Measurements from ENCODE around the gene RARG. TPM values are rescaled to one million over a fixed set of nuclear protein-coding genes. Genes with fewer than 3 reads are reported as not detected.

RARG gene
- polyA plus RNA-seq, 1 donor (not counting 4 experiments of a cell fraction or from before 2014, with no cell fraction given), result 26.4 TPM

- Histone ChIP-seq H3K4me1 (ENCODE audit: control insufficient read depth, extremely low read depth, insufficient read depth, low read length) (peaks cover 16% of the 10 kb centered on the region), H3K9me3 (ENCODE audit: control insufficient read depth, low read depth, low read length) (no peaks in the 10 kb centered on the region), H3K4me3 (ENCODE audit: control insufficient read depth in 2 of 3, extremely low read depth in 1 of 3, insufficient read depth in 2 of 3, low read depth in 1 of 3, low read length in 3 of 3) (no peak overlapping the region), H3K27ac (ENCODE audit: control insufficient read depth, insufficient read depth, low read length) (no peak overlapping the region), H3K9ac (ENCODE audit: control insufficient read depth, extremely low read depth, insufficient read depth, low read length) (no peak overlapping the region), H3K36me3 (ENCODE audit: control insufficient read depth in 2 of 2, extremely low read depth in 1 of 2, insufficient read depth in 2 of 2, low read length in 2 of 2) (peaks cover 41 to 57% of the 10 kb centered on the region in 2 experiments), H3K27me3 (ENCODE audit: control insufficient read depth, extremely low read depth, insufficient read depth, low read length) (no peaks in the 10 kb centered on the region), H2AFZ (ENCODE audit: control insufficient read depth, low read length) (no peak overlapping the region), H3K9me1 (ENCODE audit: control insufficient read depth, extremely low read depth, insufficient read depth, low read length) (no peaks in the 10 kb centered on the region), H3K79me2 (ENCODE audit: control insufficient read depth, insufficient read depth, low read length) (peaks cover 7% of the 10 kb centered on the region), H4K20me1 (ENCODE audit: control insufficient read depth, extremely low read depth, insufficient read depth, low read length) (no peaks in the 10 kb centered on the region), H3K4me2 (ENCODE audit: control insufficient read depth, extremely low read depth, insufficient read depth, low read depth, low read length) (no peak overlapping the region)
- DNase-seq (ENCODE audit: low read depth, low spot score) (no peak), FAIRE-seq (no peak)
- TF ChIP-seq EZH2 (IDR thresholded peaks at IDR 0.05; ENCODE audit: low read length), result no peak
- TF ChIP-seq CTCF (optimal IDR thresholded peaks at IDR 0.05 in 1 of 3, IDR thresholded peaks at IDR 0.05 in 1 of 3, conservative IDR thresholded peaks at IDR 0.05 in 1 of 3; ENCODE audit: extremely low read depth in 1 of 3, insufficient read depth in 2 of 3, low read length in 3 of 3), result no peak
- dilution Hi-C loops (cut with MboI; ENCODE audit: extremely low pct_ligation_motif_present, low sequenced_read_pairs), result no loop called here
These were observed 19.1 kb downstream of the RARG start for GRCh38 chr12:53212931-53213330.

GRCh38 chr12:53211476-53212381, 20.3 kb downstream of the RARG start:
- Histone ChIP-seq H3K4me1 (ENCODE audit: control insufficient read depth, extremely low read depth, insufficient read depth, low read length) (peaks cover 4% of the 10 kb centered on the region), H3K9ac (ENCODE audit: control insufficient read depth, extremely low read depth, insufficient read depth, low read length) (no peak overlapping the region), H3K27ac (ENCODE audit: control insufficient read depth, insufficient read depth, low read length) (no peak overlapping the region), H3K9me3 (ENCODE audit: control insufficient read depth, low read depth, low read length) (no peaks in the 10 kb centered on the region), H4K20me1 (ENCODE audit: control insufficient read depth, extremely low read depth, insufficient read depth, low read length) (no peaks in the 10 kb centered on the region), H3K9me1 (ENCODE audit: control insufficient read depth, extremely low read depth, insufficient read depth, low read length) (no peaks in the 10 kb centered on the region), H3K4me3 (ENCODE audit: control insufficient read depth in 2 of 3, extremely low read depth in 1 of 3, insufficient read depth in 2 of 3, low read depth in 1 of 3, low read length in 3 of 3) (no peak overlapping the region), H3K27me3 (ENCODE audit: control insufficient read depth, extremely low read depth, insufficient read depth, low read length) (no peaks in the 10 kb centered on the region), H3K36me3 (ENCODE audit: control insufficient read depth in 2 of 2, extremely low read depth in 1 of 2, insufficient read depth in 2 of 2, low read length in 2 of 2) (peaks cover 41 to 57% of the 10 kb centered on the region in 2 experiments), H2AFZ (ENCODE audit: control insufficient read depth, low read length) (no peak overlapping the region), H3K79me2 (ENCODE audit: control insufficient read depth, insufficient read depth, low read length) (peaks cover 2% of the 10 kb centered on the region), H3K4me2 (ENCODE audit: control insufficient read depth, extremely low read depth, insufficient read depth, low read depth, low read length) (no peak overlapping the region)
- dilution Hi-C loops (cut with MboI; ENCODE audit: extremely low pct_ligation_motif_present, low sequenced_read_pairs), result no loop called here
- DNase-seq (ENCODE audit: low read depth, low spot score) (no peak), FAIRE-seq (no peak)
- TF ChIP-seq CTCF (optimal IDR thresholded peaks at IDR 0.05 in 1 of 3, IDR thresholded peaks at IDR 0.05 in 1 of 3, conservative IDR thresholded peaks at IDR 0.05 in 1 of 3; ENCODE audit: extremely low read depth in 1 of 3, insufficient read depth in 2 of 3, low read length in 3 of 3) (peak in 1 of 3 experiments; percentile 54), EZH2 (IDR thresholded peaks at IDR 0.05; ENCODE audit: low read length) (no peak)
